Measurements from ENCODE around the gene HSPB6.

Gene HSPB6

GRCh38 chr19:35712567-35713505 is 44.0 kb downstream of the HSPB6 start:
- Mint-ChIP-seq H3K4me3 (peak overlapping the region; percentile 91), H3K27me3 (no peaks in the 10 kb centered on the region), H3K27ac (peak overlapping the region; percentile 97), H3K36me3 (peaks cover 3% of the 10 kb centered on the region), H3K9me3 (no peaks in the 10 kb centered on the region), H3K4me1 (peaks cover 62% of the 10 kb centered on the region)

- H3K27me3 Mint-ChIP-seq: no peaks in the 10 kb centered on the region
- H3K4me3 Mint-ChIP-seq: peak overlapping the region; percentile 67
- H3K9me3 Mint-ChIP-seq: no peaks in the 10 kb centered on the region
- H3K4me1 Mint-ChIP-seq: peaks cover 54% of the 10 kb centered on the region
- peaks cover 1% of the 10 kb centered on the region for H3K36me3 Mint-ChIP-seq
- peak overlapping the region; percentile 97 for H3K27ac Mint-ChIP-seq
Observed at GRCh38 chr19:35710784-35711723, 45.8 kb downstream of the HSPB6 start.

GRCh38 chr19:35708391-35708790 is 48.4 kb downstream of the HSPB6 start:
- Mint-ChIP-seq H3K9me3 (no peaks in the 10 kb centered on the region), H3K27ac (no peak overlapping the region), H3K4me3 (no peak overlapping the region), H3K36me3 (no peaks in the 10 kb centered on the region), H3K27me3 (no peaks in the 10 kb centered on the region), H3K4me1 (peaks cover 31% of the 10 kb centered on the region)
